BJ (cell line): Measurements from ENCODE around the gene PALLD. TPM values are rescaled to one million over a fixed set of nuclear protein-coding genes. Genes with fewer than 3 reads are reported as not detected.

Experiments
- CTCF ChIA-PET: fragments of 350-600 bp; formaldehyde crosslinking; extraction: SDS; loops from one replicate; lab custom pipeline; 2021; ENCODE audit warnings: antibody characterized with exemption, inconsistent platforms; lab: Yijun Ruan, JAX
- POLR2A ChIA-PET: fragments of 300-600 bp; sonication (Branson Sonifier 250); formaldehyde crosslinking; extraction: SDS; loops from one replicate; lab custom pipeline; 2021; ENCODE audit warnings: antibody characterized with exemption; lab: Charles Lee
- DNase-seq: peaks from one replicate; pipeline ENCODE4 v3.0.0-alpha.2; 2011; ENCODE audit warnings: low read depth
- H3K27me3 ChIP-seq: 2 replicates; pipeline ENCODE4 v1.6.0; 2011; ENCODE audit warnings: low read length; ENCODE audit not compliant: control insufficient read depth, insufficient read depth
- H3K36me3 ChIP-seq: 2 replicates; pipeline ENCODE4 v1.5.1; 2011; ENCODE audit warnings: low read length; ENCODE audit not compliant: control insufficient read depth, insufficient read depth
- H3K4me3 ChIP-seq: 2 replicates; pipeline ENCODE4 v1.5.1; 2011; ENCODE audit warnings: low read depth, mild to moderate bottlenecking, control low read depth, low read length
- polyA plus RNA-seq: library from polyadenylated mRNA; depleted of rRNA; stranded (reverse); fragments of >200 nt; gene quantifications from 2 replicates; pipeline ENCODE4 v1.2.3, GENCODE V29; 2011
- TF ChIP-seq, protein P1 (sequence below): IDR thresholded peaks from 2 replicates; pipeline ENCODE4 v1.5.1; 2011; ENCODE audit warnings: low read depth, mild to moderate bottlenecking, control low read depth, inconsistent platforms, low read length, moderate library complexity; ENCODE audit not compliant: insufficient read depth

Gene PALLD
- polyA plus RNA-seq, 1 experiment, result 30.3 TPM

- CTCF ChIA-PET, result interaction anchor here (2.7 kb wide), 1 partner anchor 29 kb away, joined by 10 read pairs; no protein-coding TSS in a partner anchor
- TF ChIP-seq, protein P1, sequence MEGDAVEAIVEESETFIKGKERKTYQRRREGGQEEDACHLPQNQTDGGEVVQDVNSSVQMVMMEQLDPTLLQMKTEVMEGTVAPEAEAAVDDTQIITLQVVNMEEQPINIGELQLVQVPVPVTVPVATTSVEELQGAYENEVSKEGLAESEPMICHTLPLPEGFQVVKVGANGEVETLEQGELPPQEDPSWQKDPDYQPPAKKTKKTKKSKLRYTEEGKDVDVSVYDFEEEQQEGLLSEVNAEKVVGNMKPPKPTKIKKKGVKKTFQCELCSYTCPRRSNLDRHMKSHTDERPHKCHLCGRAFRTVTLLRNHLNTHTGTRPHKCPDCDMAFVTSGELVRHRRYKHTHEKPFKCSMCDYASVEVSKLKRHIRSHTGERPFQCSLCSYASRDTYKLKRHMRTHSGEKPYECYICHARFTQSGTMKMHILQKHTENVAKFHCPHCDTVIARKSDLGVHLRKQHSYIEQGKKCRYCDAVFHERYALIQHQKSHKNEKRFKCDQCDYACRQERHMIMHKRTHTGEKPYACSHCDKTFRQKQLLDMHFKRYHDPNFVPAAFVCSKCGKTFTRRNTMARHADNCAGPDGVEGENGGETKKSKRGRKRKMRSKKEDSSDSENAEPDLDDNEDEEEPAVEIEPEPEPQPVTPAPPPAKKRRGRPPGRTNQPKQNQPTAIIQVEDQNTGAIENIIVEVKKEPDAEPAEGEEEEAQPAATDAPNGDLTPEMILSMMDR, result no peak
- H3K4me3 ChIP-seq, result no peak overlapping the region
- H3K36me3 ChIP-seq, result no peaks in the 10 kb centered on the region
- H3K27me3 ChIP-seq, result no peaks in the 10 kb centered on the region
- POLR2A ChIA-PET, result interaction anchor here (0.6 kb wide), 2 partner anchors 41 to 68 kb away, joined by 3 to 12 read pairs; no protein-coding TSS in a partner anchor
- DNase-seq, result no peak
These were observed 117.6 kb downstream of the PALLD start for GRCh38 chr4:168614281-168615057.

DNA sequence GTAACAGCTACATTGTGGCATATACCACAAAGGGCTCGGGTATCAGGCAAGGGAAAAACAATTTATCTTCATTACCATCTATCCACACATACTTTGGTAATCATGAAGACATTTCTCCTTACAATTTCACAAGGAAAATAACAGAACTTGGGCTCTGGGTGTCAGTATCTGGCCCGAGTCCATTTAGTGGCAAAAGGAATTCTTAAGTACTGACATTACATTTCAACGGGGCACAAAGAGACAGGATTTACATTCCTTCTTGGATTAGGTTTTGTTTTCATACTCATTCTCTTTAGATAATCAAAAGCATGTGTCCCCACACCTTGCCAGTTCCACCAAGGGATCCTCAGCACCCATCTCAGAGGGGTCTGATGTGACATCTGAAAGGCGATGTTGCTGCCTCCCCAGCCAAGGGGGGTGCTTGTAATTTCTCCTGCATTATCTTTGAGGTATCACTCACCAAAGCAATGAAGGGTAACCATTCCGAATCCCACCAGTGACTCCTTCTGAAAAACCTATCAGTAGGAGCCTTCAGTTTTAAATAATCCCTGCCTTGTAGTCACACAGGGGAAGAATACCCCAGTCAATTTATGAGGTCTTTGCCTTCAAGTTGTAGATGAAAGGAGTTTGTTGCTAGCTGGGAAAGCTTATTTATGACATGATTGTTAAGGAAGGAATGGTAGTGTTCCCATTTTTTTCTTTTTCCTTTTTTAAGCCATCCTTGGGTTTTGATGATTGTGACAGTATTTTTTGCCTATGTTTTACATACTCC is 118.6 kb downstream of the PALLD start:
- no peaks in the 10 kb centered on the region for H3K36me3 ChIP-seq
- TF ChIP-seq, protein P1, result no peak
- DNase-seq, result no peak
- POLR2A ChIA-PET, result no interaction called here
- CTCF ChIA-PET, result no interaction called here
- H3K4me3 ChIP-seq, result no peak overlapping the region
- H3K27me3 ChIP-seq, result no peaks in the 10 kb centered on the region

- CTCF ChIA-PET, result interaction anchor here (1.1 to 1.3 kb wide), 2 partner anchors 11 to 125 kb away, joined by 3 to 5 read pairs; no protein-coding TSS in a partner anchor
- no peaks in the 10 kb centered on the region for H3K27me3 ChIP-seq
- H3K4me3 ChIP-seq, result no peak overlapping the region
- DNase-seq, result no peak
- POLR2A ChIA-PET, result no interaction called here
- TF ChIP-seq, protein P1, result no peak
- H3K36me3 ChIP-seq, result no peaks in the 10 kb centered on the region
These were observed 121.9 kb downstream of the PALLD start for GRCh38 chr4:168618577-168619265.

DNA sequence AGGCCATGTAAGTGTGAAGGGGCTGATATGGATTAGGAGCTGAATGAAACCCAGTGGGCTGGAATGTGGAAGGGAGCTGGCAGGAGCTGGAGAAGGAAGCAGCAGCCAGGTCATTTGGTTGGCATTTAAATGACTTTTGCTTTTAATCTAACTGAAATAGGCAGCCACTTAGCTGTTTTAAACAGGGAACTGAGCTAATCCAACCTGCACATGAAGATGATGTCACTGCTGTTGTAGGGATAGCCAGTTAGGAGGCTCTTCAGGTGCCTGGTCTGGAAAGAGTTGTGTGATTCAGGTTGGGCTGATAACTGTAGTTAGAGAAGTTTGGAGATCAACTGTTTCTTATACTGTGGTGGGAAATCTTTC is 122.4 kb downstream of the PALLD start:
- Histone ChIP-seq H3K27me3 (no peaks in the 10 kb centered on the region), H3K36me3 (no peaks in the 10 kb centered on the region), H3K4me3 (no peak overlapping the region)
- no peak for DNase-seq
- ChIA-PET POLR2A (no interaction called here), CTCF (interaction anchor here (0.6 to 1.3 kb wide), 3 partner anchors 11 to 277 kb away, joined by 3 to 5 read pairs (median 3); no protein-coding TSS in a partner anchor)
- TF ChIP-seq, protein P1, result no peak
